ENCODE results near the gene SUCLG2. TPM values are rescaled to one million over a fixed set of nuclear protein-coding genes. Genes with fewer than 3 reads are reported as not detected.

Gene SUCLG2, protein sequence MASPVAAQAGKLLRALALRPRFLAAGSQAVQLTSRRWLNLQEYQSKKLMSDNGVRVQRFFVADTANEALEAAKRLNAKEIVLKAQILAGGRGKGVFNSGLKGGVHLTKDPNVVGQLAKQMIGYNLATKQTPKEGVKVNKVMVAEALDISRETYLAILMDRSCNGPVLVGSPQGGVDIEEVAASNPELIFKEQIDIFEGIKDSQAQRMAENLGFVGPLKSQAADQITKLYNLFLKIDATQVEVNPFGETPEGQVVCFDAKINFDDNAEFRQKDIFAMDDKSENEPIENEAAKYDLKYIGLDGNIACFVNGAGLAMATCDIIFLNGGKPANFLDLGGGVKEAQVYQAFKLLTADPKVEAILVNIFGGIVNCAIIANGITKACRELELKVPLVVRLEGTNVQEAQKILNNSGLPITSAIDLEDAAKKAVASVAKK
- 10 to 100 TPM; 58.2 to 61.1 TPM for total RNA-seq

DNA sequence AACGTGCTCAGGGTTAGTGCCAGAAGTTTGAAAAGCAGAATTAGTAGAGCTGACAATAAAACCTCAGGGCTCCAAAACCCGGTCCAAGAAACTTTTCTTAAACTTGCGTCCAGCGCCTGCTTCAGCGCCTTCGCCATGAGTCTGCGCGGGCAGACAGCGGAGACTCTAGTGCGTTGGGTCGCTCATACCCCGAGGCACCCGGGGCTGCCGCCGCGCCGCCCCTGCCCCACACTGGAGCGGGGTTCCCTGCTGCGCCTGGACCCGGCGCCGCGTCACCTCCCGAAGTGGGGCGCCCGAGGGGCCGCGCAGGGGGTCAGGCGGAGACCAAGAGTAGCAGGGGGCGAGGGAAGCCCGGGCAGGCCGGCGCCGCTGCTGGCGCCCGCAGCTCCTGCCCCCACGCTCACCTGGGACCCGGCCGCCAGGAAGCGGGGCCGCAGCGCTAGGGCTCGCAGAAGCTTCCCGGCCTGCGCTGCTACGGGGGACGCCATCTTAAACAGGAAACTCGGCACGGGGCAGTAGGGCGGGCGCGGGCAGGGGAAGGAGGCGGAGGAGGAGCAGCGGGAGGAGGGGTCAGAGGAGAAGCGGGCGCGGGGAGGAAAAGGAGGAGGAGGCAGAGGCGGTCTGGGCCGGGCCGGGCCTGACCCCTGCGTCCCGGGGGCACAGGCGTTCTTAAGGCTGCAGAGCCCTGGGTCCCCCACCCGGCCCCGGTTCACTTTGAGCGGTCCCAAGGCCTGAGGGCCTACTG is at the start of gene SUCLG2:
SUCLG2 (minus strand) TSS at position 514 of the 745 bp plus-strand sequence; CDS start at position 488, 26 bp downstream.
- Mint-ChIP-seq H3K27me3 (no peaks in the 10 kb centered on the region), H3K4me3 (peak within 1 kb of the TSS; percentile 74), H3K9me3 (ENCODE audit: low read depth) (peaks cover 3% of the 10 kb centered on the region), H3K27ac (peak within 1 kb of the TSS; percentile 91), H3K4me1 (peaks cover 59% of the 10 kb centered on the region), H3K36me3 (ENCODE audit: low read depth) (peaks cover 12% of the 10 kb centered on the region)
- ATAC-seq (peak; percentile 77), DNase-seq (peak; percentile 91)
- ChIA-PET POLR2A (interaction anchor here (1.4 kb wide), 1 partner anchor 656 kb away, joined by 5 read pairs; the partner anchor contains the start of gene KBTBD8), CTCF (interaction anchor here (1.4 kb wide), 1 partner anchor 10 kb away, joined by 8 read pairs; no protein-coding TSS in a partner anchor)
- intact Hi-C loops (cut with DNase I, micrococcal nuclease) = loop anchor here (1.0 to 10.0 kb wide), 8 partner anchors 19 to 1432 kb away; partner anchors contain the start of genes ARL6IP5 (in 2 of the 2), KBTBD8 (in 1 of the 2), SLC25A26 (in 1 of the 2) and UBA3 (in 1 of the 2)

DNA sequence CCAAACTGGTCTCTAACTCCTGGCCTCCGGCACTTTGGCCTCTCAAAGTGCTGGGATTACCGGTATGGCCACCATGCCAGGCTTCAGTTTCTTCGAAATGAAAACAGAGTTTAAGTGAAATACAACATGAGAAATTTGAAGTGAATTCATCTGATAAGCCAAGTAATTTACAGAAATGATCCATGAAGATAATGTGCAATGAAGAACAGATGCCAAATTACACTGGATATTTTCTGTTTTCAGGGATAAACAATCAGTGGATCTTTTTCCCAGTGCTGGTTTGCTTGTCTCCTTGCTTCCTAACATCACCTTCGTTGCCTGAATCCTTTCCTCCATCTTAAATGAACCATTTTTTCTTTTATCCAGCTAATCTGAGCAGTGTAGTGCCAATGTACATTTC is 46.2 kb upstream of the SUCLG2 start:
- ATAC-seq (no peak), DNase-seq (no peak)
- CTCF ChIA-PET = no interaction called here
- Mint-ChIP-seq H3K27me3 (no peaks in the 10 kb centered on the region), H3K27ac (no peak overlapping the region), H3K4me1 (no peaks in the 10 kb centered on the region), H3K36me3 (ENCODE audit: low read depth) (no peaks in the 10 kb centered on the region), H3K9me3 (ENCODE audit: low read depth) (no peaks in the 10 kb centered on the region), H3K4me3 (no peak overlapping the region)
- intact Hi-C loops (cut with DNase I, micrococcal nuclease) = no loop called here
- POLR2A ChIA-PET = no interaction called here

DNA sequence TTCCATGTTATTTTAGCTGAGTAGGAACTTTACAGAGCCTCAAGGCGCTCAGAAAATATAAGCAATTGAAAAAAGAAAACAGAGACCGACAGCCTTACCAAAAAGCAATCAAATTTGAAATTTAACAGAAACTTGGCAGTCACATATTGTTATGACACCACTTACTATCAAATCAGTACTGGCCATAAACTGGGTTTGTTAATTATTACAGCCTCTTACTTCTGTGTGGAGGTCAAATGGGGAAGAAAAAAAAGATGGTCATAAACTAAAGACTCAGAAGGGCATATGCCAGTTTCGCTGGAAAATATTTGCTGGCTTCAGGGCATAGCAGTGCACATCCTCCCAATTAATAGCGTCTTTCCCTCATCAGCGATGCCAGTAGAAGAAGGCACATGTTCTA is 45.5 kb upstream of the SUCLG2 start:
- no peaks in the 10 kb centered on the region for H3K36me3 Mint-ChIP-seq (ENCODE audit: low read depth)
- no peaks in the 10 kb centered on the region for H3K4me1 Mint-ChIP-seq
- ATAC-seq (no peak), DNase-seq (no peak)
- intact Hi-C loops (cut with DNase I, micrococcal nuclease) = no loop called here
- H3K27me3 Mint-ChIP-seq = no peaks in the 10 kb centered on the region
- H3K9me3 Mint-ChIP-seq (ENCODE audit: low read depth) = no peaks in the 10 kb centered on the region
- ChIA-PET POLR2A (no interaction called here), CTCF (interaction anchor here (0.6 kb wide), 1 partner anchor 354 kb away, joined by 3 read pairs; no protein-coding TSS in a partner anchor)
- H3K27ac Mint-ChIP-seq = no peak overlapping the region
- no peak overlapping the region for H3K4me3 Mint-ChIP-seq

DNA sequence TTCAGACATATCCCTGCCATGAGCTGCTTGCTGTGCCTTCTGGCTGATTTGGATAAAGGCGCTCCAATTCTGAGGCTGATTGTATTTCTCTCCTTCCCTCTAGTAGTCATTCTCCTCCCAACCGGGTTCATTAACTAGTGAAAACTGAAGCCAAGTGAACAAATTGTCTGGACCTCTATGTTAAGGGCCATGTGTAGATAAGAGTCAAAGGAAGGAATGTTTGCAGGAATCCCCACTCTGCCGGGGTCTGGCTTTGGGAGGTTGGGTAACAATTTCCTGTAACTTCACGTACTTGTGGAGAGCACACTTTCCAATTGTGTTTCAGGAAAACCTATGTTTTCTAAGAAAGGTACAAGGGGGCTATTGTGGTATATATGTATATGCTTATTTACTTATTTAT is 38.2 kb upstream of the SUCLG2 start:
- H3K27me3 Mint-ChIP-seq = no peaks in the 10 kb centered on the region
- no peak overlapping the region for H3K4me3 Mint-ChIP-seq
- POLR2A ChIA-PET = no interaction called here
- CTCF ChIA-PET = no interaction called here
- H3K4me1 Mint-ChIP-seq = no peaks in the 10 kb centered on the region
- intact Hi-C loops (cut with DNase I, micrococcal nuclease) = no loop called here
- ATAC-seq = no peak
- no peak for DNase-seq
- H3K9me3 Mint-ChIP-seq (ENCODE audit: low read depth) = peaks cover 2% of the 10 kb centered on the region
- H3K27ac Mint-ChIP-seq = no peak overlapping the region
- H3K36me3 Mint-ChIP-seq (ENCODE audit: low read depth) = peaks cover 2% of the 10 kb centered on the region

DNA sequence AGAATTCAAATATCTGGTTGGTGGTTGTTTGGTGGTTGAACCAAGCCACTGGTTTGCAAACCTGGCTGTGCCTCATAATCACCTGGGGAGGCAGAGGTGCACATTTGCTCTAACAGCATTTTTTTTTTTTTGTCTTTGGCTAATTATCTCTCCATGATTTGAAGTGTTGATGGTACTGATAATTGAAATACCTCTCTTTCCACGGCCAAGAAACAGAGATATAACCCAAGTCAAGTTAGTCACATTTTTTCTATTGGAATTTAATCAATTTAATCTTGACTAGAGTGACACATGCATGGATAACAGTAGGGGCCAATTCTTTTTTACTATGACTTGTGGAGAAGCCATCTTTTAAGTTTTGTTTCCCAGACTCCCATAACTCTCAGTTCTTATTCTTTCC is 37.5 kb upstream of the SUCLG2 start:
- DNase-seq (no peak), ATAC-seq (no peak)
- H3K27me3 Mint-ChIP-seq = no peaks in the 10 kb centered on the region
- H3K27ac Mint-ChIP-seq = no peak overlapping the region
- H3K4me1 Mint-ChIP-seq = no peaks in the 10 kb centered on the region
- H3K9me3 Mint-ChIP-seq (ENCODE audit: low read depth) = peaks cover 2% of the 10 kb centered on the region
- ChIA-PET CTCF (interaction anchor here (0.6 kb wide), 1 partner anchor 395 kb away, joined by 3 read pairs; no protein-coding TSS in a partner anchor), POLR2A (no interaction called here)
- no peak overlapping the region for H3K4me3 Mint-ChIP-seq
- intact Hi-C loops (cut with DNase I, micrococcal nuclease) = no loop called here
- H3K36me3 Mint-ChIP-seq (ENCODE audit: low read depth) = peaks cover 2% of the 10 kb centered on the region

DNA sequence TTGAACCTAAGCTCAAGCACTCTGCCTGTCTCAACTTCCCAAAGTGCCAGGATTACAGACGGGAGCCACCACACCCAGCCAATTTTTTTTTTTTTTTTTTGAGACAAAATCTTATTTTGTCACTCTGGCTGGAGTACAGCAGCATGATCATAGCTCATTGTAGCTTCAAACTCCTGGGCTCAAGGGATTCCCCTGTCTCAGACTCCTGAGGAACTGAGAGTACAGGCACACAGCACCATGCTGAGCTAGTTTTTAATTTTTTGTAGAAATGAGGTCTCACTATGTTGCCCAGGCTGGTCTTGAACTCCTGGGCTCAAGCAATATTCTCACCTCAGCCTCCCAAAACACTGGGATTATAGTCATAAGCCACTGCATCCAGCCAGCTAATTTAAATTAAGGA is 36.8 kb upstream of the SUCLG2 start:
- CTCF ChIA-PET = interaction anchor here (0.6 kb wide), 1 partner anchor 395 kb away, joined by 3 read pairs; no protein-coding TSS in a partner anchor
- no peak for ATAC-seq
- DNase-seq = no peak

DNA sequence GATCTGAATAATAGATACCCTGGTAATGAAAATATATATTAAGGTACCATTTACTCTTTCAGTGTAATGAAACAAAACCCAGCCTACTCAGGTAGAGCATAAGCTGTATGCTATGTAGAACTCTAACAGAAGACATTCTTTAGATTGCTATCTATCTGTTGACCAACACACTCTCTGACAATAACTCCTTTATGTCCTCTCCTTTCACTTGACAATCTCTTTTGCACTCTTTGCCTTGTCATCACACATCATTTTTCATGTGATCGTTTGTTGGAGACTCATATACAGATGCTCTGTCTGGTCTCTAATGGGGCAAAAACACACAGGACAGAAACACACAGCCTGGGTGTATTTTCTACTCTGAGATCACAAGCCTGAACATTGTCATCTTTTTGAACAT is 35.4 kb upstream of the SUCLG2 start:
- no peak overlapping the region for H3K4me3 Mint-ChIP-seq
- DNase-seq = no peak
- H3K4me1 Mint-ChIP-seq = peaks cover 13% of the 10 kb centered on the region
- ChIA-PET CTCF (interaction anchor here (0.6 to 1.5 kb wide), 4 partner anchors 13 to 39 kb away, joined by 3 to 5 read pairs (median 3); no protein-coding TSS in a partner anchor), POLR2A (no interaction called here)
- ATAC-seq = no peak
- intact Hi-C loops (cut with DNase I, micrococcal nuclease) = no loop called here
- no peak overlapping the region for H3K27ac Mint-ChIP-seq
- peaks cover 2% of the 10 kb centered on the region for H3K36me3 Mint-ChIP-seq (ENCODE audit: low read depth)
- H3K9me3 Mint-ChIP-seq (ENCODE audit: low read depth) = peaks cover 2% of the 10 kb centered on the region
- no peaks in the 10 kb centered on the region for H3K27me3 Mint-ChIP-seq

More for the DNA sequence above, 36.8 kb upstream of the SUCLG2 start:
- peaks cover 2% of the 10 kb centered on the region for H3K36me3 Mint-ChIP-seq (ENCODE audit: low read depth)
- H3K4me3 Mint-ChIP-seq = no peak overlapping the region
- intact Hi-C loops (cut with DNase I, micrococcal nuclease) = no loop called here
- H3K27me3 Mint-ChIP-seq = no peaks in the 10 kb centered on the region
- H3K9me3 Mint-ChIP-seq (ENCODE audit: low read depth) = peaks cover 2% of the 10 kb centered on the region
- peaks cover 2% of the 10 kb centered on the region for H3K4me1 Mint-ChIP-seq
- H3K27ac Mint-ChIP-seq = no peak overlapping the region
- POLR2A ChIA-PET = no interaction called here

DNA sequence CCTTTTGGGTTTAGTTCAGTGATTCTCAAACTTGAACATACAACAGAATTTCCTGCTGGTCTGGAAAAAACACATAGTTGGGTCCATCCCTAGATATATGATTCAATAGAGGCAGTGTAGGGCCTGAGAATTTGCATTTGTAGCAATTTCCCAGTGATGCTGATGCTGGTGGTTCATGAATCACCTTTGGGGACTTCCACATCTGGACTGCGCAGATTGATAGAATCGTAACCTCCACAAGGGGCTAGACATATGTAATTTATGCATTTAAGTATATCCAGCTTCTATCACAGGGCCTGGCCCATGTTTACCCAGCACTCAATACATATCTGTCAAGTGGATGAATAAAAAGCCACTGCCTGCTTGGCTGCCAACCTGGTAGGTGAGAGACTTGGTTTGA is 33.8 kb upstream of the SUCLG2 start:
- Mint-ChIP-seq H3K9me3 (ENCODE audit: low read depth) (no peaks in the 10 kb centered on the region), H3K27me3 (no peaks in the 10 kb centered on the region), H3K4me1 (peaks cover 26% of the 10 kb centered on the region), H3K27ac (no peak overlapping the region), H3K4me3 (no peak overlapping the region), H3K36me3 (ENCODE audit: low read depth) (no peaks in the 10 kb centered on the region)
- ChIA-PET POLR2A (no interaction called here), CTCF (no interaction called here)
- DNase-seq = peak; percentile 5
- intact Hi-C loops (cut with DNase I, micrococcal nuclease) = no loop called here
- peak; percentile 61 for ATAC-seq

DNA sequence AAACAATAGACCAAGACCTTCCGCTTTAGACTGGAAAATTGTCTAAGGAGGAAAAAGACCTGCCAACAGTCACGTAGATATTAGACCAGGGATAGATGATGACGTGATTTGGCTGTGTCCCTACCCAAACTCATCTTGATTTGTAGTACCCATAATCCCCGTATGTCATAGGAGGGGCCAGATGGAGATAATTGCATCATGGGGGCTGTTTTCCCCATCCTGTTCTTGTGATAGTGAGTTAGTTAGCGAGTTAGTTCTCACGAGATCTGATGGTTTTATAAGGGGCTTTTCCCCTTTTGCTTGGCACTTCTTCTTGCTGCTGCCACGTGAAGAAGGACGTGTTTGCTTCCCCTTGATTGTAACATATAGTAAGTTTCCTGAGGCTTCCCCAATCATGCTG is 31.7 kb upstream of the SUCLG2 start:
- Mint-ChIP-seq H3K36me3 (ENCODE audit: low read depth) (peaks cover 4% of the 10 kb centered on the region), H3K27ac (peak overlapping the region; percentile 48), H3K4me1 (peaks cover 26% of the 10 kb centered on the region), H3K27me3 (no peaks in the 10 kb centered on the region), H3K4me3 (no peak overlapping the region), H3K9me3 (ENCODE audit: low read depth) (peaks cover 2% of the 10 kb centered on the region)
- DNase-seq = no peak
- ATAC-seq = no peak
- ChIA-PET CTCF (no interaction called here), POLR2A (no interaction called here)
- intact Hi-C loops (cut with DNase I, micrococcal nuclease) = no loop called here

DNA sequence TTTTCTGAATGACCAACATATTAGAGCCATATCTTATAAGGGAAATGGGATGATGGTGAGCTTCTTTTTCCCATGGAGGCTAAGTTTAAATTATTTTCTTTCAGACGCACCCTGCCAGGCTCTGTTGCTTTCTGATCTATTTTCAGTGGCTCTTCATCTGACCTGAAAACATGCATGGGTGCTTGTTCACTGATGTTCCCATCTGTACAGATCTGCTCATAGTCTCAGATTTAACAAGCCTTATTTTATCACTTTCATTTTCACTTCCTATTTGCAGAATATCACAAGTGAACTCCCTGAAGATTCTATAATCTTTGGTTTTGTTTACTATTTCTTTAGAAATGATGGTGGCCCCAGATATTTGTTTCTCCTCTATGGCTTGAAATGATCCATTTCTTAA is 31.1 kb upstream of the SUCLG2 start:
- intact Hi-C loops (cut with DNase I, micrococcal nuclease) = loop anchor here in 1 of 2 experiments (1.0 kb wide), 1 partner anchor 31 kb away; the partner anchor contains the start of gene SUCLG2
- H3K27ac Mint-ChIP-seq = peak overlapping the region; percentile 81
- peaks cover 4% of the 10 kb centered on the region for H3K36me3 Mint-ChIP-seq (ENCODE audit: low read depth)
- H3K4me3 Mint-ChIP-seq = peak overlapping the region; percentile 30
- H3K9me3 Mint-ChIP-seq (ENCODE audit: low read depth) = peaks cover 2% of the 10 kb centered on the region
- no peak for DNase-seq
- POLR2A ChIA-PET = no interaction called here
- CTCF ChIA-PET = no interaction called here
- peak; percentile 82 for ATAC-seq
- no peaks in the 10 kb centered on the region for H3K27me3 Mint-ChIP-seq
- peaks cover 26% of the 10 kb centered on the region for H3K4me1 Mint-ChIP-seq

DNA sequence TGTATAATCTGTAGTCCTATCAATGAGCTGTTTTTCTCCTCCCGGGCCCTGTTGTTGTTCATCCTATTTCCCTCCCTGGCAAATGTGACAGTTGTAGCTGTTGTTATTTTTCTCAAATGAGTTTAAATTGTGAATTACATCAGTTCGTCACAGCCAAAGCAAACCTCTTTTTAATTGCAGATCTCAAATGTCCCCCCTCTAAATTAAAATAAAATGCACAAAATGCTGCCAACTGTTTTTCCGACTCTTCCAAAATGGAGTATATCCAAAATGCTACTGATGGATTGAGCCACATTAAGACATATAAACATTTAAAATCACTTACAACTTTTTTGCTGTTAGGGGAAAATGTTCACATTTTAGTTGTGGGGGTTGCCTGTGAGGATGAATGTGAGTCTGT is 29.8 kb upstream of the SUCLG2 start:
- CTCF ChIA-PET = interaction anchor here (0.7 to 1.8 kb wide), 4 partner anchors 12 to 106 kb away, joined by 3 to 5 read pairs (median 4); no protein-coding TSS in a partner anchor
- H3K27me3 Mint-ChIP-seq = no peaks in the 10 kb centered on the region
- intact Hi-C loops (cut with DNase I, micrococcal nuclease) = no loop called here

More for the DNA sequence above, 29.8 kb upstream of the SUCLG2 start:
- peaks cover 2% of the 10 kb centered on the region for H3K9me3 Mint-ChIP-seq (ENCODE audit: low read depth)
- ATAC-seq (no peak), DNase-seq (no peak)
- no peak overlapping the region for H3K4me3 Mint-ChIP-seq
- H3K4me1 Mint-ChIP-seq = peaks cover 28% of the 10 kb centered on the region
- POLR2A ChIA-PET = no interaction called here
- H3K36me3 Mint-ChIP-seq (ENCODE audit: low read depth) = peaks cover 4% of the 10 kb centered on the region
- H3K27ac Mint-ChIP-seq = no peak overlapping the region

All from activated CD4-positive, alpha-beta T cell treated with anti-CD3 and anti-CD28 coated beads for 36 hours (primary cell).